WTC11 (cell line): ENCODE results near the gene PSMG2.

ENCODE experiments used
- ETV6 ChIP-seq: sonication (generic); formaldehyde crosslinking; IDR thresholded peaks from 2 replicates; pipeline ENCODE4 v1.8.1; 2022; ENCODE audit warnings: mild to moderate bottlenecking, missing genetic modification reagents
- FOXJ3 ChIP-seq: sonication (generic); formaldehyde crosslinking; IDR thresholded peaks from 2 replicates; pipeline ENCODE4 v1.9.0; 2021; ENCODE audit warnings: missing genetic modification reagents, mild to moderate bottlenecking, borderline replicate concordance
- IRF2 ChIP-seq: sonication (generic); formaldehyde crosslinking; IDR thresholded peaks from 2 replicates; pipeline ENCODE4 v1.8.0; 2022; ENCODE audit warnings: low read depth, missing genetic modification reagents, borderline replicate concordance
- JUN ChIP-seq: sonication (generic); formaldehyde crosslinking; IDR thresholded peaks from 2 replicates; pipeline ENCODE4 v1.8.0; 2023; ENCODE audit warnings: mild to moderate bottlenecking, missing genetic modification reagents
- NR3C1 ChIP-seq: sonication (generic); formaldehyde crosslinking; conservative IDR thresholded peaks from 2 replicates; pipeline ENCODE4 v1.8.1; 2023; ENCODE audit warnings: low read depth, mild to moderate bottlenecking, missing genetic modification reagents
- ZNF138 ChIP-seq: sonication (generic); formaldehyde crosslinking; conservative IDR thresholded peaks from 2 replicates; pipeline ENCODE4 v1.8.1; 2022; ENCODE audit warnings: mild to moderate bottlenecking, moderate library complexity, missing genetic modification reagents
- ZNF263 ChIP-seq: sonication (generic); formaldehyde crosslinking; IDR thresholded peaks from 2 replicates; pipeline ENCODE4 v1.8.1; 2022; ENCODE audit warnings: low read depth, mild to moderate bottlenecking, moderate library complexity, missing genetic modification reagents
- TF ChIP-seq, protein P1 (sequence below): fragments of 200-600 bp; IDR thresholded peaks from 2 replicates; pipeline ENCODE4 v1.8.0; 2022; ENCODE audit warnings: antibody characterized with exemption
- TF ChIP-seq, protein P2 (sequence below): sonication (generic); formaldehyde crosslinking; IDR thresholded peaks from 2 replicates; pipeline ENCODE4 v1.8.0; 2022; ENCODE audit warnings: mild to moderate bottlenecking, missing genetic modification reagents
- TF ChIP-seq, protein P3 (sequence below): fragments of 250-450 bp; sonication (Bioruptor Pico); IDR thresholded peaks from 2 replicates; pipeline ENCODE4 v1.9.0; 2021; ENCODE audit warnings: mild to moderate bottlenecking
- TF ChIP-seq, protein P4 (sequence below): sonication (generic); formaldehyde crosslinking; conservative IDR thresholded peaks from 2 replicates; pipeline ENCODE4 v1.8.1; 2022; ENCODE audit warnings: mild to moderate bottlenecking, missing genetic modification reagents
- TF ChIP-seq, protein P5 (sequence below): sonication (generic); formaldehyde crosslinking; IDR thresholded peaks from 2 replicates; pipeline ENCODE4 v1.8.1; 2023; ENCODE audit warnings: mild to moderate bottlenecking, missing genetic modification reagents, moderate library complexity
- TF ChIP-seq, protein P6 (sequence below): sonication (generic); formaldehyde crosslinking; IDR thresholded peaks from 2 replicates; pipeline ENCODE4 v1.8.1; 2022; ENCODE audit warnings: low read depth, missing genetic modification reagents, borderline replicate concordance

DNA sequence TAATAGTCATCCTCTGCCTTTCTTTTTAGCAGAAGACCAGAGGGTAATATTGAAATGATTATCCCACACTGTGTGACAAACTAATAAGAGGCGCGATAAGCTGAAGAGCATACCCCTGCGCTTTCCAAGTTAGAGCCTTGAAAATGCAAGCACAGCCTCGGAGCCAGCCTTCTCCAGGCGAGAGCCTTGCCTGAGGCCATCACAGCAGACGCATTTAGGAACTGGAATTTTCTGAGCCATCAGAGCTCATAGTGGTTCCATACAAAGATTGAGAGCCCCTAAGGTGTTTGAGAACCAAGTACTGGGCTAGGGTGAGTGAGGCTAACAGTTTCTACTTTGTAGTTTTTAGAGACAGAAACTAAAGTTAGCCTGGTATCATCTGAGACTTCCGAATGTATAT lies 19.9 kb downstream of the PSMG2 start:
- TF ChIP-seq, protein P1, sequence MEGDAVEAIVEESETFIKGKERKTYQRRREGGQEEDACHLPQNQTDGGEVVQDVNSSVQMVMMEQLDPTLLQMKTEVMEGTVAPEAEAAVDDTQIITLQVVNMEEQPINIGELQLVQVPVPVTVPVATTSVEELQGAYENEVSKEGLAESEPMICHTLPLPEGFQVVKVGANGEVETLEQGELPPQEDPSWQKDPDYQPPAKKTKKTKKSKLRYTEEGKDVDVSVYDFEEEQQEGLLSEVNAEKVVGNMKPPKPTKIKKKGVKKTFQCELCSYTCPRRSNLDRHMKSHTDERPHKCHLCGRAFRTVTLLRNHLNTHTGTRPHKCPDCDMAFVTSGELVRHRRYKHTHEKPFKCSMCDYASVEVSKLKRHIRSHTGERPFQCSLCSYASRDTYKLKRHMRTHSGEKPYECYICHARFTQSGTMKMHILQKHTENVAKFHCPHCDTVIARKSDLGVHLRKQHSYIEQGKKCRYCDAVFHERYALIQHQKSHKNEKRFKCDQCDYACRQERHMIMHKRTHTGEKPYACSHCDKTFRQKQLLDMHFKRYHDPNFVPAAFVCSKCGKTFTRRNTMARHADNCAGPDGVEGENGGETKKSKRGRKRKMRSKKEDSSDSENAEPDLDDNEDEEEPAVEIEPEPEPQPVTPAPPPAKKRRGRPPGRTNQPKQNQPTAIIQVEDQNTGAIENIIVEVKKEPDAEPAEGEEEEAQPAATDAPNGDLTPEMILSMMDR: no peak
- TF ChIP-seq, protein P2, sequence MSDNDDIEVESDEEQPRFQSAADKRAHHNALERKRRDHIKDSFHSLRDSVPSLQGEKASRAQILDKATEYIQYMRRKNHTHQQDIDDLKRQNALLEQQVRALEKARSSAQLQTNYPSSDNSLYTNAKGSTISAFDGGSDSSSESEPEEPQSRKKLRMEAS (CRISPR knock-in tag): no peak
- TF ChIP-seq JUN: no peak
- TF ChIP-seq, protein P3, sequence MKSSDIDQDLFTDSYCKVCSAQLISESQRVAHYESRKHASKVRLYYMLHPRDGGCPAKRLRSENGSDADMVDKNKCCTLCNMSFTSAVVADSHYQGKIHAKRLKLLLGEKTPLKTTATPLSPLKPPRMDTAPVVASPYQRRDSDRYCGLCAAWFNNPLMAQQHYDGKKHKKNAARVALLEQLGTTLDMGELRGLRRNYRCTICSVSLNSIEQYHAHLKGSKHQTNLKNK (CRISPR knock-in tag): no peak
- no peak for TF ChIP-seq IRF2
- no peak for TF ChIP-seq NR3C1 (CRISPR knock-in tag)
- TF ChIP-seq ETV6: no peak
- no peak for TF ChIP-seq FOXJ3 (CRISPR knock-in tag)
- TF ChIP-seq, protein P4, sequence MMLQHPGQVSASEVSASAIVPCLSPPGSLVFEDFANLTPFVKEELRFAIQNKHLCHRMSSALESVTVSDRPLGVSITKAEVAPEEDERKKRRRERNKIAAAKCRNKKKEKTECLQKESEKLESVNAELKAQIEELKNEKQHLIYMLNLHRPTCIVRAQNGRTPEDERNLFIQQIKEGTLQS (CRISPR knock-in tag): no peak
- TF ChIP-seq, protein P5, sequence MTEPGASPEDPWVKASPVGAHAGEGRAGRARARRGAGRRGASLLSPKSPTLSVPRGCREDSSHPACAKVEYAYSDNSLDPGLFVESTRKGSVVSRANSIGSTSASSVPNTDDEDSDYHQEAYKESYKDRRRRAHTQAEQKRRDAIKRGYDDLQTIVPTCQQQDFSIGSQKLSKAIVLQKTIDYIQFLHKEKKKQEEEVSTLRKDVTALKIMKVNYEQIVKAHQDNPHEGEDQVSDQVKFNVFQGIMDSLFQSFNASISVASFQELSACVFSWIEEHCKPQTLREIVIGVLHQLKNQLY: no peak
- no peak for TF ChIP-seq ZNF263
- no peak for TF ChIP-seq ZNF138
- TF ChIP-seq, protein P6, sequence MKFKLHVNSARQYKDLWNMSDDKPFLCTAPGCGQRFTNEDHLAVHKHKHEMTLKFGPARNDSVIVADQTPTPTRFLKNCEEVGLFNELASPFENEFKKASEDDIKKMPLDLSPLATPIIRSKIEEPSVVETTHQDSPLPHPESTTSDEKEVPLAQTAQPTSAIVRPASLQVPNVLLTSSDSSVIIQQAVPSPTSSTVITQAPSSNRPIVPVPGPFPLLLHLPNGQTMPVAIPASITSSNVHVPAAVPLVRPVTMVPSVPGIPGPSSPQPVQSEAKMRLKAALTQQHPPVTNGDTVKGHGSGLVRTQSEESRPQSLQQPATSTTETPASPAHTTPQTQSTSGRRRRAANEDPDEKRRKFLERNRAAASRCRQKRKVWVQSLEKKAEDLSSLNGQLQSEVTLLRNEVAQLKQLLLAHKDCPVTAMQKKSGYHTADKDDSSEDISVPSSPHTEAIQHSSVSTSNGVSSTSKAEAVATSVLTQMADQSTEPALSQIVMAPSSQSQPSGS (CRISPR knock-in tag): no peak
